Fibroblast of gingiva (primary cell): ENCODE data around the gene MPZL1.

Source experiments
- DNase-seq: peaks from one replicate; pipeline ENCODE4 v3.0.0-alpha.2; 2011; ENCODE audit warnings: low read depth

Gene MPZL1

DNA sequence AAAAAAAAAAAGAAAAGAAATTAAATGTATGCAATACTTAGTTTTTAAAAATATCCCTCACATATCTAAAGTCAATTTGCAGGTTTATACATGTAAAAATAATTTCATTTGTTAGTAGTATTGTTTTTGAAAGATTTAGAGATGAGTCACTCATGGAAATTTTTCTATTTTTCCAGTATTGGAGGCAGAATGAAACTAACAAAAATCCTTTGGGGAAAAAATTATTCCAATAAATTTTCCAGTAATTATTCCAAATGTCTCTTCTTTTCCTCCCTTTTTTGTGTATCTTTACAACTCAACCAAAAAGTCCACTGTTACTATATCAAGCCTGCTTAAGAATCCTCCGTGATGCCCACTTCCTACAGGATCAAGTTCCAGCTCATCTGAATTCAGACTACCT is 29.9 kb downstream of the MPZL1 start:
- DNase-seq, result no peak

DNA sequence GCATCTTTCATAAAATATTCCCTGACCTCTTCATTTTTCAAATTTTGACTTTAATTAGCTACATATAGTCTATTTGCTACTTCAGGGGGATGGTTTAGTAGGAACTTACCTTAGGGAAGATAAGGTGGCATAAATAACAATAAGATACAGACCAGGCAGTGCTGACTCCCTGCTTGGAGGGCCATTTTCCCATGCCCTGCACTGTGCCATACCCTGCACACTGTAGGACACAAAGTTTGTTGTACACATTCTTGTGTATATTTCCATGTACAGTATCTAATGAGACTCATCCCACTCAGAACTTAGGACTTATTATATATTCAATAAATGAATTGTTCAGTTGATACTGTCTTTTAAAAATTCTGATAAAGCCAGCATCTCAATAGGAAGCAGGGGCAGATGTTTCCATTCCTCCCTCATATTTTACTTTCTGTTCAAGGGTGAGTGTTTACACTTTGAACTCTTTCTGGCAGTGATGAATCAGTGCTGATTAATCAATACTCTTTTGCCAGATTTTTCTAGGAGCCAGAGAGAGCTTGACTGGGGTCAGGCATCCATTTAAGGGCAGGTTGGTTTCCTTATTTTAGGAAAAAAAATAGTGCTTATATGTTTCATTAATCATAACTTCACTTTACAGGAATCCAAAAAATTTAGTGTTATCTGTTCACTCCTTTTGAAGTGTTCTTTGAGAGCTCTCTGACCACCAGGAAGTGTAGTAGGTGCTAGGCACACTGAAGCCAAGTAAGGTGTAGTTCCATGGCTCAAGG is 30.6 kb downstream of the MPZL1 start:
- no peak for DNase-seq

DNA sequence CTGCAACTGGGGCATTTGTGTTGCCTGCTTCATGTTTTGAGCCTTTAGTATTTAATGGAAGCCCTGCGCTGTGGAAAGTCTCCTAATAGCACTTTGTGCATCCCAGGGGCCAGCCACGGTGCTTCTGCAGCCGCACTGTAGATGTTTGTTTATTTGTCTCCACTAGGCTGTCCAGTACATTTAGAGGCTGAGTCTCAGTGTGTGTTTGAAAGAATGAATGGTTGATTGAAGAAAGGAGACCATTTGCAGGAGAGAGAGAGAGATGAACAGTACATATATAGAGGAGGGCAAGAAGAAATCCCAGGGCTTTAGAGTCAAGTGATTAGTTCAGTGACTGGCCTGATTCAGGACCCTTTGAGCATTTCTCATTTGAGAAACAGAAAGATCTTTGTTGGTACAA is 33.9 kb downstream of the MPZL1 start:
- no peak for DNase-seq

DNA sequence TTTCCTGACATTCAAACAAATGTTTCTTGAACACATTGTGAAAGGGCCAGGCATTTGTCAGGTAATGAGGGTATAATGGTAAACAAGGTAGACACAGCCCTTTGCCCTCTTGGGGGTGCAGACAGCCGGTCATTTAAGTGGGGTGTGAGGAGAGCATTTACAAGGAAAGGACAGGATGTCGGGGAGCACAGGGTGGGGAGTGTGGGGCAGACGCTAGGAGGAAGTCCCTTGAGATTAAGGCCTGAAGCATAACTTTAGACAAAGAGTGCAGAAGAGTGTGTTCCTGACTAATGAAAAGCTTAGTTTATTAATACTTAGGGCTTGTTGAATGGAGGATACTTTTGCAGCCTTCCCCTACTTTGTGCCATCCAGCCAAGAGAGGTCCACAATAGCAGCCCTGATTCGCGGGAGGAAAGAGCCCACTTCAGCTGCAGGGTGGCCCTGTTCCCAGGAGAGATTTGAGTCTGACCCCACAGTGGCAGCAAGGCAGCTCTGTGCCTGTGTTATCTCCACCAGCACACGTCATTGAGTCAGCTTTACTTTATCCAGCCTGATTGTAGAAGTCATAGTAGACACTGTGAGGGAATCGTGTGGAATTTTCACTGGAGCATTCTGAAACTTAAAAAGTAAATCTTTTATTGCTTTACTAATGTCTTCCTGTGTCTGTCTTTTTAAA is 35.1 kb downstream of the MPZL1 start:
- no peak for DNase-seq

DNA sequence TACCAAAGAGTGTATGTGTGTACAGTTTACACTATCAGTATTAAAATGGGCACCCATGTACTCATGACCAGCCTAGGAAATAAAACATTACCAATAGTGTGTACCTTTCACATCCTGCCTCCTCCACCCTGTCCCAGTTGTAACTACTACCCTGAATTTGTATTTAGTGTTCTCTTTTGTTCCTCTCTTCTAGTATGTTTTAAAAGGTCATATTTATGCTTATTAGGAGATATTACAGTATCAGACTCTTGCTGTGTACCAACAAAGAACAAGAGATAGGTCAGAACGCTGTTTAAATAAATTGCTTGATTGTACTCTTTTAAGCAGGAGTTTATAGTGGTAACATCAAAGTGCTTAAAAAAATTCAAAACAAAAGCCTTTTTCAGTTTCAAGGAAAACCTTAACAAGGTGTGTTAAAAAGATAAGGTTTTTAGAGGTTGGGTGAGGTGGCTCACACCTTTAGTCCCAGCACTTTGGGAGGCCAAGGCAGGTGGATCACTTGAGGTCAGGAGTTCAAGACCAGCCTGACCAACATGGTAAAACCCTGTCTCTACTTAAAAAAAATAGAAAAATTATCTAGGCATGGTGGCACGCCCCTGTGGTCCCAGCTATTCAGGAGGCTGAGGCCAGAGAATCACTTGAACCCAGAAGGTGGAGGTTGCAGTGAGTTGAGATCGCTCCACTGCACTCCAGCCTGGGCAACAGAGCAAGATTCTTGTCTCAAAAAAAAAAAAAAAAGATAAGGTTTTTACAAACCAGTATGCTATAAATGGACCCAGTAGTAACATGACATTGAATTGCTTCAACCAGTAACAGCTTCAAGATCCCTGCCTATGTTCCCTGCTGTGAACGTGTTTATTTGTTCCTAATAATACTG is 35.9 kb downstream of the MPZL1 start:
- no peak for DNase-seq

DNA sequence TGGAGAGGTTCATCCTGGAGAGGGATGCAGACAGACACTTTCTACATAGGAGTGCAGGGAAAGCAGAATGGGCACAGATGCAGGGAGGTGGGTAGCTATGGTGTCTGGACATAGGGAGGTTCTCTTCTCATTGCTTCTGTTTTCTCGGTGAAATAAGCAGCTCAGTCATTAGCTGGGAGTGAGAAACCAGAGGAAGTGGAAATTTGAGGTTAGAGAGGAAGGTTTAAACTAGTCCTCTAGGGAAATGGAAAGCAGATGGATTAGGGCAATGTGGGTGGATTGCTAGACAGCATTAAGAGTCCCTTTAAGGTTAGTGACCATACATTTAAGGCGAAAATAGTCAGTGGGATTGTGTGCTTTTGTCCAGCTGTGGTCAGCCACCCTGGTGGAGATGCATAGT is 39.6 kb downstream of the MPZL1 start:
- DNase-seq, result no peak

DNA sequence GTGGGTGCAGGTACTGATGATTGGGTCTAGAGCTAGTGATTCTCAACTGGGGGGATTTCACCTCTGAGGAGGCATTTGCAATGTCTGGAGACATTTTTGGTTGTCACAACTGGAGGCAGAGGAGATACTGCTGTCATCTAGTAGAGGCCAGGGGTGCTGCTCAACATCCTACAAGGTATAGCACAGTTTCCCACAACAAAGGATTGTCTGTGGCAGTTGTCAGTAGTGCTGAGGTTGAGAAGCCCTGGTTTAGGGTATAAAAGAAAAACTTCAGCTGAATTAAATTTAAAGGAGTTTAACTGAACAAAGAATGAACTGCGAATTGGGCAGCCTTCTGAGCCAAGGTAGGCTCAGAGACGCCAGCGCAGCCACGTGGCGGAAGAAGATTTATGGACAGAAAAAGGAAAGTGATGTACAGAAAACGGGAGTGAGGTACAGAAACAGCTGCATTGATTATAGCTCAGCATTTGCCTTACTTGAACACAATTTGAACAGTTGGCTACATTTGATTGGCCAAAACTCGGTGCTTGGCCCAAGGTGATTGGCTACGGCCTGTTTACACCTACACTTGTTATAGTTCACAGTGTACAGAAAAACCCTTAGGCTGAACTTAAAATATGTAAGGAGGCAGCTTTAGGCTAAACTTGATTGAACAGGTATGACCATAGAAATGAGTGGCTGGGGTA is 40.4 kb downstream of the MPZL1 start:
- no peak for DNase-seq

DNA sequence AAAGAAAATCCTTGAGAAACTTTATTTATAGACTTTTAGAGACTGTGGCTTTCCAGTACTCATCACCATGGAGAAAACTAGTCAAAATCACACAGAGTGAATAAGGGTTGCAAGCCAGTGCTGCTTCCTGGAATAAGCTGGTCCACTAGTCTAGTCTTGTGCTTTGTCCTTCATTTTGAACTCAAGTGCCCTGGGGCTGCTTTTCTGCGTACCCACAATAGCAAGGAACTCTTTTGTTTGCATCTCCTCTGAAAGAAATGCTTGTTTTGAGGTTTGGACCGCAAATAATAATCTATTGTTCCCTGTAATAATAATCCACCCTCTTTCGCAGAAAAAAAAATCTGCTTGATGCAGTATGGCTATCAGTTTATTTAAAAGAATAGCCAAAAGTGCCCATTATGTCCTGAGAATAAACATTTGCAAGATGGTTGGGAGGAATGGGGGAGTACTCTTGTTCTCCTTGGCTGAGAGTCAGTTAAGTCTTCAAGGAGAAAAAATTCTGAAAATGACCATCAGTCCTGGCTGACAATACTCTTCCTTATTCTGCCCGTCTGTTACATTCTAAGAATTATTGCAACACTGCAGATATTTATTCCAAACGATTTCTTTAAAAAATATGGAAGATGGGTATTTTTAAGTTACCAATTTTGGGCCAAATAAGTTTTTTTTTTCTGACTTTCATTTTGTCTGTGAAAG is 41.9 kb downstream of the MPZL1 start:
- DNase-seq, result peak; percentile 28

DNA sequence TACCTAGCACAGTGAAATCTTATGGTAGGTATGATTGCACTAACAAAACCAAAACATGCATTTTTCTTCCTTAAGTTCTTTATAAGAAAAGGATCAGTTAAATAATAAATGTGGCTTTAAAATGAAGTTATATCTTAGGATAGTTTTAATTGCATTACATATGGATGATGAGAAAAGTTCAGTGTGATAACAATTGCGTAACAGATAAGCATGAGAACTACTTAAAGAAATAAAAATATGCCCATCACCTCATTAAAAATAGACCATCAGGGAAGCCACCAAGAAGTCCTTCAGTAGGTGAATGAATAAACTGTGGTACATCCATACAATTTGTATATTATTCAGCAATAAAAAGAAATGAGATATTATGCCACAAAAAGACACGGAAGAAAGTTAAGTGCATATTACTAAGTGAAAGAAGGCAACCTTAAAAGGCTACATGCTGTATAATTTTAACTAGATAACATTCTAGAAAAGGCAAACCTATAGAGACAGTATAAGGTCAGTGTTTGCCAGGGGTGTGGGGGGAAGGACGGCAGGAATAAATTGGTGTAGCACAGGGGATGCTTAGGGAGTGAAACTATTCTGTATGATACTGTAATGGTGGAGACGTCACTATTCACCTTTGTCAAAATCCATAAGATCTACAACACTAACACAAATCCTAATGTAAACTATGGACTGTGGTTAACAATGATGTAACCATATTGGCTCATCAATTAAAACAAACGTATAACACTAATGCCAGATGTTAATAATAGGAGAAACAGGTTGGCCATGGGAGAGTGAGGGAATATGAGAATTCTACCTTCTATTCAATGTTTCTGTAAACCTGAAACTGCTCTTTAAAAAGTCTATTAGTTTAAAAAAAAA is 42.9 kb downstream of the MPZL1 start:
- DNase-seq, result no peak

DNA sequence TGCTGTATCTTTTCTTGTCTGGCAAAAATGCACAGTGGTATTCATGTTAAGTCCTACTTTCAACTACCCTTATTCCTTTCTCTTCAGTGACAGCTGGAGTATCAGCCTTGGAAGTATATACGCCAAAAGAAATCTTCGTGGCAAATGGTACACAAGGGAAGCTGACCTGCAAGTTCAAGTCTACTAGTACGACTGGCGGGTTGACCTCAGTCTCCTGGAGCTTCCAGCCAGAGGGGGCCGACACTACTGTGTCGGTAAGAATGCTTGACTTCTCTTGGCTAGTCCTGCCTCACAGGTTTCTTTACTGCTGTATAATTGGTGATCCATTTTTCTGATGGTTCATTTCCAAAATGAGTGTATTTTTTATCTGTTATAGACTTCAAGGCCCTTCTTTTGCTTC is 43.7 kb downstream of the MPZL1 start:
- no peak for DNase-seq

DNA sequence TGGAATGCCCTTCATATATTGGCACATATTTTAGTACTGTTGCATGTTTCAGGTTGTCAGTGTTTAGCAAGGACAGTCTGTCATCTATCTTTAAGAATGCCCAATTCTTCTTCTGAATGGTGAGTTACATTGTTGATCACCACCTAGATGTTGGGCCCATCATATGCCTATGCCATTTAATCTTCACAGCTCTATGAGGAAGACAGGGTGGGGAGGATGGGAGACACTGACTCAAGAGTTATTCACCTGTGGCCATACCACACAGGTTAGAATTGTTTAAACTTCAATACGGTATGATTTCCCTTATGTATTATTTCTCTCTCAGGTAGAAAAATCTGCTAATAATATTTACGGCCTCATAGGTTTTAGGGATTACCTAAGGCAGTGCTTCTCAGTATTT is 44.8 kb downstream of the MPZL1 start:
- DNase-seq, result no peak

DNA sequence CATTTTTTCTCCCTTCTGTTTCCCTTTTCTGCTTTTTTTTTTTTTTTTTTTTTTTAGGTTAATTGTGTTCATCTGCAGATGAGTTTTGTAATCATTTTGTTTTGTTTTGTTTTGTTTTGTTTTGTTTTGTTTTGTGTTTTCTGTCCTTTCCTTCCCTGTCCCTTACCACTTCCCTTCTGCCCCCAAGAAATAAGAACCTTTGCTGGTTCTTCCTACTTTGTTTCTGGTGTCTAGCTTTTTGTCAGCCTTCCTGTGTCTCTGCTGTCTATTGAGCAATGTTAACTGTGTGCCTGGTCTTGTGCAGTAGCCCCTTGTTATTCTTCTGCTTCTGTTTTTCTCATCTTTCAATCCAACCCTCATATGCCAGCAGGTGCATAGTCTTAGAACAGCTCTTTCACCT is 46.0 kb downstream of the MPZL1 start:
- no peak for DNase-seq

DNA sequence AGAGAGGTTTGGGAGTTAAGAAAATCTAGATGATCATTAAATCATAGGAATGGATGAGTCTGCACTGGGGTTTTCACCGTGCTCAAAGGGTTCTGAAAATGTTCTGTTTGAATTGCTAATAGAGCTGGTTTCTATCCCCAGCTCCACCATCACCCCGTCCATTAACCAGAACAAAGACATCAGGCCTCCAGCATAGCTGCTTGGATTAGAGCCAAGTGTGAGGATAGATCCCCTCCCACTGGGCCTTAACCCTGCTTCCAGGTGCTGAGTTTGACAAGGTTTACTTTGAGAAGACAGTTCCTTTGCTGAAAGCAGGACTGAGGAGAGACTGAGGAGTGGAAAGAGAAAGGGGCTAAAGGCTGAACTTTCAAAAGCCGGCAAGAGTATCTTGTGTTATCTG is 48.3 kb downstream of the MPZL1 start:
- DNase-seq, result no peak

DNA sequence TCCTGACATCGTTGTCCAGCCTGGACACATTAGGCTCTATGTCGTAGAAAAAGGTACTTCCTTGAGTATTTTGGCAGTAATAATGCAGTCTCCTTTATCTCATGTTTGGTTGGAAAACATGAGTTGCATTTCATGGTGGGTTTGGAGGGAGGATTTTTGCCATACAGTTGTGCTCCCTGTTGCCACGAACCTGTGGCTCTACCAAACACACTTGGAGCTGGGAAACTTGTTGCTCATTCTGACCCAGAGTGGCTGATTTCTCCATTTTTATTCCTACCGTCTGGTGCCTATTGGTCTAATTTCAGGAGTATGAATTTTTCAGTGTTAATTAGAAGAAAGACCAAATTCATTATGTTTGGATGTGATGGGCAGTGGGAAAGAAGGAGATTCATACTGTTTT is 50.7 kb downstream of the MPZL1 start:
- no peak for DNase-seq

DNA sequence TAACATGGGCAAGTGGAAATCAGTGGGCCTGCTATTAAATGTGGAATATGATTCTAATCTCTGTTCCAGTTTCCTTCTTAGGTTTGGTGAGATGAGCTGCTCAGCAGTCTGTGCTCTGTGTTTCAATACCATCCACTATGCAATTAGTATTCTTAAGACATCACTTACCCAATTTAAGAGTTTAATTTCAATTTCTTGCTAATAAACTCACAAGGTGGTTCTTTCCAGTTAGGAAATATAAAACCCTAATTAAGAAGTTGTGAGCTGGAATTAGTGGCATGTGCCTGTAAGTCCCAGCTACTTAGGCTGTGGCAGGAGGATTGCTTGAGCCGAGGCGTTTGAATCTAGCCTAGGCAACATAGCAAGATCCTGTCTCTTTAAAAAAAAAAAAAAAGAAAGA is 51.7 kb downstream of the MPZL1 start:
- no peak for DNase-seq

DNA sequence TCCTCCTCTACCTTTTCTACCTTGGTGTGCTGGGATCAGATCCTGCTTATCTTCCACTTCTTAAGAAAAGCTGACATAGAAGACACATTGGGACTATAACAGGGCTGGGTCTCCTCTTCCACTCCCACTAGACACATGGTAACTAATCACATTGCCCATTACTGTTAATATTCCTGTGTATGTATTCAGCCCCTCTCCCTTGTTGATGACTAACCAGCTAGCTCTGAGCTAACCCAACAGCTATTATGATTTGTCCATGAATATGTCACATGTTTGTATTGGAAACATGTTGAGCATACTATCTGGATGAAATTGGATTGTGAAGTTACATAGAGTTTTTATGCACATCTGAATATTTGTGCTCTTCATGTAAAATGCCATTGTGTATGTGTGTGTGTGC is 52.9 kb downstream of the MPZL1 start:
- DNase-seq, result no peak

DNA sequence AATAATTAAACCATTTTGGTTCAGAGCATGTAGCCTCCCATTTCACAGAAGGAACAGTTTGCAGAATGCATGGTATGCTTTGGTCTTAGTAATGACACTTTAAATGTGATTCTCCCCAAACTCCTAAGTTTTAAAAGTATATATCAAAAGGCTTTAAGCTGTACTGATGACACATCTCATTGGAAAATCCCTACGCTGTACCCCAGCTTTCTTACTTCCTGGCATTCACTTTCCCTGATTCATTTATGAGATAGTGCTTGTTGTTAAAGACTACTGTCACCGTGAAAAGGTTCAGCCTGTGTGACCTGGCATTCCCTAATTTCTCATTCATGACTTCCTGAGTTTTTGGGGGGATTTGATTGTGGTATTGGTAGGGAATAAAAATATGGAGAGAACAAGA is 53.4 kb downstream of the MPZL1 start:
- DNase-seq, result no peak

DNA sequence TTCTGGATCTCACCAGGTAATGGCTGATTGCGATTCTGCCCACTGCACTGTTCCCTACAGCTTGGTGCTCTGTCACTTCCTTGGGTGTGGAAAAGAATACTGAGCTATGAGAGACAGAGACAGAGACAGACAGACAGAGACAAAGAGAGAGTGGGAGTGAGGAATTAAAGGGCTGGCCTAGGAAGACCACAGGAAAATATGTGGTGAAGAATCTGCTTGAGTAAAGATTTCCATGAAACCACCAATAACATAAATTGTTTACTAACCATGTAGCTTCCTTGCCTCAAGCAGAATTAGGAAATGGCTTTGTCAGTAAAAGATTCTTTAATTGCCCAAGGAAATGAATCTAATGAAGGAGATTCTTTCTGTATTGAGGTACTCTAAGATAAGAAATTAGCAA is 54.4 kb downstream of the MPZL1 start:
- DNase-seq, result peak; percentile 37

DNA sequence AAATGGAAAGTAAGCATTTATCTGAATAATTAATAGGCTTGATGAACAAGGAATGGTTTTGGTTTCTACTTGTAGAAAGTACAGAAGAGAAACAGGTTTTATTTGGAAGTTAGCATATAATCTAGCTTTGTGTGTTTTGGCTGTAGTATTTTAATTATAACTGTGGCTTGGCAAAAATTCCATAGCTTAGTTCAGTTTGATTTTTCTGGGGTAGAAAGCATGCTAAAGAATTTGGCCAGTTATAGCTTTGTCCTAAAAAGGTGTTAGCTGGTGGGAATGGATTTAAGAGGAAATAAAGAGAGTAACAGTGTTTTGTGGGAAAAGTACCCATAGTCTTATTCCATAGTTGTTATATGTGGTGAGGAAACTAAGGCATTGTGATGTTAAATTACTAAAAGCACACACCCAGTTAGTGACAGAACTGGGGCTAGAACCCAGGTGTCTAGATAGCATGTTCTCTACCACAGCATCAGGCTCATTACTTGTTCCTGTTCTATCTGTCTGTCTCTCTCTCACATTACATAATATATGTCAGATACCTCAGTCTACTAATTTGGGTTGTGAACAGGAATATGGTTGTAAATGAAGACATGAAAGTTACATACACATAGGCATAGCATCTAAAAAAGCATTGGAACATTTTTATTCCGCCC is 55.0 kb downstream of the MPZL1 start:
- no peak for DNase-seq

DNA sequence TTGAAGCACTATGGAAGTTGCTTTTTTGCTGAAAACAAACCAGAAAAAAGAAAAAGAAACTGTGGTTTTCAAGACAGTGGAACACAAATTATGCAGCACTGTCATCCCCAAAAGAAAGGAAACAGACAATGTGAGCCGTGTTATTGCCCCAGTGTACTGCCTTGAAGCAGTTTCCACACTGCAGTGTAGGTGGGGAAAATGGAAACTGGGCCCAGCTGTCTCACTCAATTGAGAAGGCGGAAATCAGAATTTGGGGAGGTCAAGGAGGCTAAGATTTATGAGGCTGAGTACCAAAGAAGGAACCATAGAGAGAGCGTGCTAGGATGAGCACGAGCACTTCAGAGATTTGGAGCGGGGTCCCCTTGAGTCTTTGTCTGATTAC is 55.5 kb downstream of the MPZL1 start:
- DNase-seq, result no peak
